Gastrocnemius medialis (tissue), 4 donors: ENCODE results near the gene DAND5. TPM values are rescaled to one million over a fixed set of nuclear protein-coding genes. Genes with fewer than 3 reads are reported as not detected.

Experiments
- ATAC-seq, 2 donors: fragments of 150-250 bp; one replicate each; pipeline ENCODE4 v1.9.1; 2016
- DNase-seq, 2 donors: peaks; one replicate each; pipeline ENCODE4 v3.0.0-alpha.2; 2019
- H3K27ac ChIP-seq, 4 donors: fragments of 200-600 bp; sonication (generic); 1 replicate in 1 of 4; 2 replicates in 3 of 4; pipeline ENCODE4 v1.5.1; 2016 to 2018; ENCODE audit warnings: mild to moderate bottlenecking in 2 of 4, moderate library complexity in 1 of 4
- H3K27me3 ChIP-seq, 3 donors: fragments of 200-600 bp; sonication (generic) in 2 of 3; 1 replicate in 1 of 3; 2 replicates in 2 of 3; pipeline versions ENCODE4 v1.5.1 to v1.6.0; 2016 to 2019; ENCODE audit warnings: mild to moderate bottlenecking in 1 of 3, moderate library complexity in 1 of 3
- H3K36me3 ChIP-seq, 2 donors: fragments of 200-600 bp; sonication (generic) in 1 of 2; one replicate each; pipeline ENCODE4 v1.5.1; 2017 to 2018
- H3K4me1 ChIP-seq, 2 donors: fragments of 200-600 bp; sonication (generic) in 1 of 2; one replicate each; pipeline ENCODE4 v1.5.1; 2016 to 2017; ENCODE audit warnings: mild to moderate bottlenecking in 2 of 2
- H3K4me3 ChIP-seq, 4 donors: fragments of 200-600 bp; sonication (generic) in 3 of 4; 1 replicate in 1 of 4; 2 replicates in 3 of 4; pipeline ENCODE4 v1.5.1; 2016 to 2019; ENCODE audit warnings: mild to moderate bottlenecking in 2 of 4
- H3K9me3 ChIP-seq, 3 donors: fragments of 200-600 bp; sonication (generic) in 2 of 3; 1 replicate in 1 of 3; 2 replicates in 2 of 3; pipeline ENCODE4 v1.5.1; 2016 to 2019
- CTCF ChIP-seq, 5 experiments: fragments of 450-650 bp in 3 of 5; fragments of 200-600 bp in 2 of 5; sonication (generic) in 2 of 5; IDR thresholded peaks in 4 of 5; conservative IDR thresholded peaks in 1 of 5; 1 replicate in 4 of 5; 2 replicates in 1 of 5; pipeline ENCODE4 v1.5.1; 2016 to 2019; ENCODE audit warnings: antibody characterized with exemption in 5 of 5, mild to moderate bottlenecking in 3 of 5, moderate library complexity in 3 of 5
- POLR2A ChIP-seq, 2 donors: fragments of 450-650 bp; IDR thresholded peaks; one replicate each; pipeline ENCODE4 v1.6.1; 2017; ENCODE audit warnings: antibody characterized with exemption in 2 of 2, mild to moderate bottlenecking in 2 of 2, moderate library complexity in 2 of 2
- in situ Hi-C, 4 donors: fragments of 200-750 bp; cut with MboI; loops; one replicate each; pipeline versions ENCODE4 v1.15.0 to v1.8.0; 2017; ENCODE audit warnings: low sequenced_read_pairs in 4 of 4
- intact Hi-C: fragments of 100-400 bp; cut with DNase I; formaldehyde crosslinking; loops from one replicate; pipeline ENCODE4 v1.15.1; 2023; ENCODE audit warnings: low total_unique reads
- total RNA-seq, 4 donors: library from RNA; depleted of rRNA; stranded (reverse); fragments of >200 nt; gene quantifications; one replicate each; pipeline versions ENCODE4 v1.1.0 to v1.2.3, GENCODE V29; 2016

Gene DAND5
- total RNA-seq, 4 donors from 2014 or later = not detected

DNA sequence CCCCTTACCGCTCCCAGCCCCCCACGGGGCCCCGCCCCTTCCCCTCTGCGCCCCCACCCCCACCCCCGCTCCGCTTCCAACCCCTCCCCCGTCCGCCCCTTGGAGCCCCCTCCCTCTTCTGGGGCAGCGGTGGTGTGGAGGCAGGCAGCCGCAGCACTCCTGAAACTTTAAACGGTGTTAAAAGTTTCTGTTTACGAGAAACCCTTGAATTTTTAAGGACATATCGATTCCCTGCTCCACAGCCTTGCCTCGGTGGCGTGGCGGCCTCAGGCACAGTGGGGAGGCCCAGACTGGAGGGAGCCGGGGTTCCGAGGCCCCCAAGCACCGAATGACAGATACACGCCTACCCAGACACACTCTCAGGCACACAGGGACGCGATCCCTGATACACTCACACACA is 21.1 kb downstream of the DAND5 start:
- ATAC-seq (no peak), DNase-seq (no peak)
- peaks cover 0 to 4% of the 10 kb centered on the region in 2 donors for H3K4me1 ChIP-seq
- H3K9me3 ChIP-seq = no peaks in the 10 kb centered on the region
- H3K4me3 ChIP-seq = no peak overlapping the region
- in situ Hi-C loops = no loop called here
- H3K27me3 ChIP-seq = no peaks in the 10 kb centered on the region
- intact Hi-C loops = no loop called here
- H3K27ac ChIP-seq = no peak overlapping the region
- no peaks in the 10 kb centered on the region for H3K36me3 ChIP-seq
- TF ChIP-seq POLR2A (IDR thresholded peaks at IDR 0.05) (no peak), CTCF (IDR thresholded peaks at IDR 0.05 in 4 of 5, conservative IDR thresholded peaks at IDR 0.05 in 1 of 5) (no peak)

DNA sequence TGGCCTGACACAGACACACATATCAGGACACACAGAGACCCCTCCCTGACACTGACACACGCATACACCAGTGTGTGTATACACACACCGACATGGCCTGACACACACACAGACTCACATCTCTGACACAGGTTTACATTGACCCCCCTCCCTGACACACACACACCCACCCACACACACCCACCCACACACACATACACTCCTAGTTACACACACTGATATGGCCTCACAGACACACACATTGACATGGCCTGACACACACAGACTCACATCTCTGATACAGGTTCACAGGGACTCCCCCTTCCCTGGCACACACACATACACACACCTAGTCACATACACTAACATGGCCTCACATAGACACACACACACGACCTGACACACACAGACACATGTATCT is 21.5 kb downstream of the DAND5 start:
- Histone ChIP-seq H3K9me3 (no peaks in the 10 kb centered on the region), H3K27me3 (no peaks in the 10 kb centered on the region), H3K36me3 (no peaks in the 10 kb centered on the region), H3K27ac (no peak overlapping the region), H3K4me1 (peaks cover 0 to under 1% of the 10 kb centered on the region in 2 donors), H3K4me3 (no peak overlapping the region)
- DNase-seq = no peak
- TF ChIP-seq CTCF (IDR thresholded peaks at IDR 0.05 in 4 of 5, conservative IDR thresholded peaks at IDR 0.05 in 1 of 5) = no peak
- no peak for ATAC-seq
- in situ Hi-C loops (no loop called here), intact Hi-C loops (no loop called here)

DNA sequence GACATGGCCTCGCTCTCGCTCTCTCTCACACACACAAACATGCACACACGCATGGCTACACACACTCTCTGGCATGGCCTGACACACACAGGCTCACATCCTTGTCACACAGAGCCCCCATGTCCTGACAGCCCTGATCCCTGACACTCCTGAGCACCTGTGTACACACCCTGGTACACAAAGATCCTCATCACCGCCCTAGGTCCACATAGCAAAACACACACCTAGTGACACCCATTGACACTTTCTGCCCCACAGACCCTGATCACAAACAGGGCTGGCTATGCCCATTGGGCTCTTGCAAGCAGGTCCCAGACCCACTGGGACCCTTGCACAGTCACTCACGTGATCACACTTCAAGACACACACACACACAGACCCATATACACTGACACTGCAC is 21.9 kb downstream of the DAND5 start:
- no peak overlapping the region for H3K4me3 ChIP-seq
- intact Hi-C loops = no loop called here
- H3K9me3 ChIP-seq = no peaks in the 10 kb centered on the region
- ATAC-seq (no peak), DNase-seq (no peak)
- TF ChIP-seq CTCF (IDR thresholded peaks at IDR 0.05 in 4 of 5, conservative IDR thresholded peaks at IDR 0.05 in 1 of 5) = no peak
- no peak overlapping the region for H3K27ac ChIP-seq
- H3K4me1 ChIP-seq = no peaks in the 10 kb centered on the region
- no peaks in the 10 kb centered on the region for H3K36me3 ChIP-seq
- H3K27me3 ChIP-seq = no peaks in the 10 kb centered on the region
- in situ Hi-C loops = no loop called here

- Histone ChIP-seq H3K4me3 (no peak overlapping the region), H3K36me3 (no peaks in the 10 kb centered on the region), H3K4me1 (peaks cover 10 to 13% of the 10 kb centered on the region in 2 donors), H3K27ac (peak overlapping the region in 2 of 4 donors; percentile 79 to 96), H3K27me3 (no peaks in the 10 kb centered on the region), H3K9me3 (no peaks in the 10 kb centered on the region)
- DNase-seq = no peak
- ATAC-seq = no peak
- in situ Hi-C loops (no loop called here), intact Hi-C loops (no loop called here)
- TF ChIP-seq POLR2A (IDR thresholded peaks at IDR 0.05) = no peak
- TF ChIP-seq CTCF (IDR thresholded peaks at IDR 0.05 in 4 of 5, conservative IDR thresholded peaks at IDR 0.05 in 1 of 5) = no peak
Measured at GRCh38 chr19:12992729-12993128, 23.4 kb downstream of the DAND5 start.

DNA sequence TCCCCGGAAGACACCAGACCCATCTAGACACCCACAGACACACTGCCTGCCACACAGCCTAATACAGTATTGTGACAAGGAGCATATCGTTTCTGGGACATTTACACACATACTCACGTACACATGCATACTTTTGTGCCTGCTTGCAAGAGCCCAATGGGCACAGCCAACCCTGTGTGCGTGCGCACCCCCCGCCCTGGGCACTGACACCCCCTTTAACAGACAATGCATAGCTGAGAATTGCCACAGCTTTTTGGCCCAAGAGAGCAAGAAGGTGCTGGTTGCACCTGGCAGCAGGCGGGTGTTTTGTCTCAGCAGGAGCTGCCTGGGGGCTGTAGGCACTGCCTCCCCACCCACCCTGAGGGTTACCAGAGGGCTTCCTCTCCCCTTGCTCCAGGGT is 24.2 kb downstream of the DAND5 start:
- Histone ChIP-seq H3K27ac (peak overlapping the region; percentile 73 to 96 (median 82)), H3K27me3 (no peaks in the 10 kb centered on the region), H3K4me1 (peaks cover 19 to 21% of the 10 kb centered on the region in 2 donors), H3K9me3 (no peaks in the 10 kb centered on the region), H3K4me3 (no peak overlapping the region), H3K36me3 (no peaks in the 10 kb centered on the region)
- intact Hi-C loops (no loop called here), in situ Hi-C loops (no loop called here)
- DNase-seq = no peak
- TF ChIP-seq POLR2A (IDR thresholded peaks at IDR 0.05) = no peak
- no peak for TF ChIP-seq CTCF (IDR thresholded peaks at IDR 0.05 in 4 of 5, conservative IDR thresholded peaks at IDR 0.05 in 1 of 5)
- no peak for ATAC-seq
